Measurements from ENCODE around the gene AOC2. TPM values are rescaled to one million over a fixed set of nuclear protein-coding genes. Genes with fewer than 3 reads are reported as not detected.

The AOC2 gene
- total and polyA plus RNA-seq, 2 of the 13 experiments (the other 11 are each of a cell fraction or from before 2014, with no cell fraction given) = 1.2 to 3.3 TPM

DNA sequence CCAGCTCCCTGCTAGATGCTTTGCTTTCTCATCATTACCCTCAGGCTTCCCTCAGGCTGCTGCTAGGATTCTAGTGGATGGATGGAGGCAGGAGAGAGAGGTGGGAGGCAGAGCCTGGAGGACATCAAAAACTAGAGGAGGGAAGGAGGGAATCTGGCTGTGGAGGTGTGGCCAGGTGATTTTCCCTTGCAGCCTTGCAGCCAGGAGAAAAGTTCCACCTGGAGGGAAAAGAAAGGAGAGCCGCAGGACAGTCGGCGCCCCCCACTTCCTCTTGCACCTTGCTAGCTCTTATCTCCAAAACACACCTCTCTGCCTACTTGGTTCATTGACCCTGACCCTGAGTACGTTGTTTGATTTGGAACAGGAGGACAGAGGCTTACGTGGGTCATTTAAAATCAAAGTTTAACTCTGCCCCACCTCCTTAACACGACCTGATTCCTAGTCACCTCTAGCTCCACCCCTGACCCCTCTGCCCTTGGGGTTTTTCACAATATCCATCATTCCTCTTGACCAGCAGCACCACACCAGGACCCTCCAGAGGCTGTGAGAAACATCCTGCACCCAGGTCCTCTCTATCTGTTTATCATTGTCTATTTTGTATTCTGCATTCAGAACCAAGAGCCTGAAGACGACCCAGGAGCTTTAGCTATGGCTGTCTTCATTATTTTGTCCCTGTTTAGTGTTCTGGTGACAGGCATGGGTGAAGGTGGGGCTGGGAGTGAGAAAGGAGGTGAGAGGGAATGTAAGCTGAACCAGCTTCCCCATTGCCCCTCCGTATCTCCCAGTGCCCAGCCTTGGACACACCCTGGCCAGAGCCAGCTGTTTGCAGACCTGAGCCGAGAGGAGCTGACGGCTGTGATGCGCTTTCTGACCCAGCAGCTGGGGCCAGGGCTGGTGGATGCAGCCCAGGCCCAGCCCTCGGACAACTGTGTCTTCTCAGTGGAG is 22.5 kb downstream of the AOC2 start (continued):
- TF ChIP-seq ZNF629 (CRISPR knock-in tag; conservative IDR thresholded peaks at IDR 0.05) (no peak; the same call in 1 of the 2 replicates), SRF (IDR thresholded peaks at IDR 0.05; ENCODE audit: low read depth, low read length) (no peak), MEIS2 (CRISPR knock-in tag; IDR thresholded peaks at IDR 0.05) (no peak), CHCHD3 (CRISPR knock-in tag; IDR thresholded peaks at IDR 0.05) (no peak), NFKBIZ (CRISPR knock-in tag; IDR thresholded peaks at IDR 0.05) (0 out of 2 replicates have a peak, but pooled peaks have one; percentile 54), GZF1 (CRISPR knock-in tag; IDR thresholded peaks at IDR 0.05) (no peak), ZZZ3 (CRISPR knock-in tag; IDR thresholded peaks at IDR 0.05; ENCODE audit: borderline replicate concordance) (peak; percentile 76; the same call in 1 of the 2 replicates), MTF2 (CRISPR knock-in tag; IDR thresholded peaks at IDR 0.05; ENCODE audit: borderline replicate concordance) (no peak), STAG1 (CRISPR knock-in tag; IDR thresholded peaks at IDR 0.05) (no peak), SETDB1 (CRISPR knock-in tag; IDR thresholded peaks at IDR 0.05; ENCODE audit: borderline replicate concordance) (no peak), POLR2AphosphoS2 (IDR thresholded peaks at IDR 0.05; ENCODE audit: low read depth, low read length) (no peak), ZMYM3 (CRISPR knock-in tag; IDR thresholded peaks at IDR 0.05) (peak; percentile 69), SP2 (CRISPR knock-in tag; IDR thresholded peaks at IDR 0.05) (no peak), PAF1 (CRISPR knock-in tag; IDR thresholded peaks at IDR 0.05) (no peak), PHF8 (CRISPR knock-in tag; IDR thresholded peaks at IDR 0.05) (no peak), HES4 (CRISPR knock-in tag; IDR thresholded peaks at IDR 0.05; ENCODE audit: borderline replicate concordance) (0 out of 2 replicates have a peak, but pooled peaks have one; percentile 36), HNF4G (IDR thresholded peaks at IDR 0.05; ENCODE audit: borderline replicate concordance, low read depth, low read length) (peak; percentile 88), HNF4G (CRISPR knock-in tag; IDR thresholded peaks at IDR 0.05; ENCODE audit: borderline replicate concordance, low read depth) (peak; percentile 78; the same call in 1 of the 2 replicates), BHLHE40 (IDR thresholded peaks at IDR 0.05; ENCODE audit: low read length) (no peak), NFATC3 (CRISPR knock-in tag; IDR thresholded peaks at IDR 0.05) (no peak), ZNF549 (CRISPR knock-in tag; IDR thresholded peaks at IDR 0.05) (no peak), ZNF563 (CRISPR knock-in tag; IDR thresholded peaks at IDR 0.05) (no peak), RORA (CRISPR knock-in tag; IDR thresholded peaks at IDR 0.05) (no peak; the same call in 1 of the 2 replicates)
- TF ChIP-seq, protein P1, sequence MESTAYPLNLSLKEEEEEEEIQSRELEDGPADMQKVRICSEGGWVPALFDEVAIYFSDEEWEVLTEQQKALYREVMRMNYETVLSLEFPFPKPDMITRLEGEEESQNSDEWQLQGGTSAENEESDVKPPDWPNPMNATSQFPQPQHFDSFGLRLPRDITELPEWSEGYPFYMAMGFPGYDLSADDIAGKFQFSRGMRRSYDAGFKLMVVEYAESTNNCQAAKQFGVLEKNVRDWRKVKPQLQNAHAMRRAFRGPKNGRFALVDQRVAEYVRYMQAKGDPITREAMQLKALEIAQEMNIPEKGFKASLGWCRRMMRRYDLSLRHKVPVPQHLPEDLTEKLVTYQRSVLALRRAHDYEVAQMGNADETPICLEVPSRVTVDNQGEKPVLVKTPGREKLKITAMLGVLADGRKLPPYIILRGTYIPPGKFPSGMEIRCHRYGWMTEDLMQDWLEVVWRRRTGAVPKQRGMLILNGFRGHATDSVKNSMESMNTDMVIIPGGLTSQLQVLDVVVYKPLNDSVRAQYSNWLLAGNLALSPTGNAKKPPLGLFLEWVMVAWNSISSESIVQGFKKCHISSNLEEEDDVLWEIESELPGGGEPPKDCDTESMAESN (CRISPR knock-in tag; conservative IDR thresholded peaks at IDR 0.05) = no peak
- TF ChIP-seq, protein P2, sequence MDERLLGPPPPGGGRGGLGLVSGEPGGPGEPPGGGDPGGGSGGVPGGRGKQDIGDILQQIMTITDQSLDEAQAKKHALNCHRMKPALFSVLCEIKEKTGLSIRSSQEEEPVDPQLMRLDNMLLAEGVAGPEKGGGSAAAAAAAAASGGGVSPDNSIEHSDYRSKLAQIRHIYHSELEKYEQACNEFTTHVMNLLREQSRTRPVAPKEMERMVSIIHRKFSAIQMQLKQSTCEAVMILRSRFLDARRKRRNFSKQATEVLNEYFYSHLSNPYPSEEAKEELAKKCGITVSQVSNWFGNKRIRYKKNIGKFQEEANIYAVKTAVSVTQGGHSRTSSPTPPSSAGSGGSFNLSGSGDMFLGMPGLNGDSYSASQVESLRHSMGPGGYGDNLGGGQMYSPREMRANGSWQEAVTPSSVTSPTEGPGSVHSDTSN (CRISPR knock-in tag; IDR thresholded peaks at IDR 0.05) = no peak
- TF ChIP-seq, protein P3, sequence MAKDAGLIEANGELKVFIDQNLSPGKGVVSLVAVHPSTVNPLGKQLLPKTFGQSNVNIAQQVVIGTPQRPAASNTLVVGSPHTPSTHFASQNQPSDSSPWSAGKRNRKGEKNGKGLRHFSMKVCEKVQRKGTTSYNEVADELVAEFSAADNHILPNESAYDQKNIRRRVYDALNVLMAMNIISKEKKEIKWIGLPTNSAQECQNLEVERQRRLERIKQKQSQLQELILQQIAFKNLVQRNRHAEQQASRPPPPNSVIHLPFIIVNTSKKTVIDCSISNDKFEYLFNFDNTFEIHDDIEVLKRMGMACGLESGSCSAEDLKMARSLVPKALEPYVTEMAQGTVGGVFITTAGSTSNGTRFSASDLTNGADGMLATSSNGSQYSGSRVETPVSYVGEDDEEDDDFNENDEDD (CRISPR knock-in tag; IDR thresholded peaks at IDR 0.05; ENCODE audit: borderline replicate concordance) = no peak; the same call in 1 of the 2 replicates
- TF ChIP-seq, protein P4, sequence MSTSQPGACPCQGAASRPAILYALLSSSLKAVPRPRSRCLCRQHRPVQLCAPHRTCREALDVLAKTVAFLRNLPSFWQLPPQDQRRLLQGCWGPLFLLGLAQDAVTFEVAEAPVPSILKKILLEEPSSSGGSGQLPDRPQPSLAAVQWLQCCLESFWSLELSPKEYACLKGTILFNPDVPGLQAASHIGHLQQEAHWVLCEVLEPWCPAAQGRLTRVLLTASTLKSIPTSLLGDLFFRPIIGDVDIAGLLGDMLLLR (CRISPR knock-in tag; IDR thresholded peaks at IDR 0.05) = 0 out of 2 replicates have a peak, but pooled peaks have one; percentile 34

Data from HepG2 (cell line).